ENCODE data around the gene IL22RA1.

IL22RA1 gene

DNA sequence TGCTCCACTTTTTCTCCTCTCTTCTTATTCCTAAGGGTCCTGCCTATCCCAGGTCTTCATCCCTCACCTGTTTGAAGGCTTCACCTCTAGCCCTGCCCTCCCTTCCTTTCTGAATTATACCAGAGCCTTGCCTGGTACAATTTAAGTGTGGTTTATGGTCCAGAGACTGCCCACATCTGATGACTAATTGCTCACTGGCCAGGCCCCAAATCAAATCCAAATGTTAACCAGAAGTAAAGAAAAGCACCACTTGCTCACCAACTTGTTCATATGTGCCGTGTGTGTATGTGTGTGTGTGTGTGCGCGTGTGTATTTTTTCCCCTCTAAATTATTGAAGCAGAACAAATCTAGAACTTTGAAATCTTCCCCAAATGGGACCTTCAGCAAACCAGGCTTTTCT, 57.4 kb downstream of the IL22RA1 start:
- no peaks in the 10 kb centered on the region for H3K4me1 ChIP-seq
- DNase-seq (ENCODE audit: low spot score in 2 of 2): no peak
- no peak overlapping the region for H3K4me3 ChIP-seq
- H3K36me3 ChIP-seq (replicated peaks): no peaks in the 10 kb centered on the region
- in situ Hi-C loops (cut with MboI; ENCODE audit: low sequenced_read_pairs): no loop called here
- no peaks in the 10 kb centered on the region for H3K27me3 ChIP-seq (ENCODE audit: low read depth)
- no peaks in the 10 kb centered on the region for H3K9me3 ChIP-seq

DNA sequence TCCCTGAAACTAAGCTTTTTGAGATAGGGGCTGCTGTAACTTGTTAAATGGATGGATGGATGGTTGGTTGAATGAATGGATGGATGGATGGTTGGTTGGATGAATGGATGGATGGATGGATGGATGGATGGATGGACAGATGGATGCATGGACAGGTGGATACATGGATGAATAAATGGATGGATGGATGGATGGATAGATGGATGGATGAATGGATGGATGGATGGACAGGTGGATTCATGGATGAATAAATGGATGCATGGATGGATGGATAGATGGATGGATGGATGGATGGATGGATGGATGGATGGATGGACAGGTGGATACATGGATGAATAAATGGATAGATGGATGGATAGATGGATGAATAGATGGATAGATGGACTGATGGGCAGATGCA, 57.9 kb downstream of the IL22RA1 start:
- Histone ChIP-seq H3K4me1 (no peaks in the 10 kb centered on the region), H3K27me3 (ENCODE audit: low read depth) (no peaks in the 10 kb centered on the region), H3K36me3 (replicated peaks) (no peaks in the 10 kb centered on the region), H3K4me3 (no peak overlapping the region), H3K9me3 (no peaks in the 10 kb centered on the region)
- in situ Hi-C loops (cut with MboI; ENCODE audit: low sequenced_read_pairs): no loop called here
- DNase-seq (ENCODE audit: low spot score in 2 of 2): no peak

DNA sequence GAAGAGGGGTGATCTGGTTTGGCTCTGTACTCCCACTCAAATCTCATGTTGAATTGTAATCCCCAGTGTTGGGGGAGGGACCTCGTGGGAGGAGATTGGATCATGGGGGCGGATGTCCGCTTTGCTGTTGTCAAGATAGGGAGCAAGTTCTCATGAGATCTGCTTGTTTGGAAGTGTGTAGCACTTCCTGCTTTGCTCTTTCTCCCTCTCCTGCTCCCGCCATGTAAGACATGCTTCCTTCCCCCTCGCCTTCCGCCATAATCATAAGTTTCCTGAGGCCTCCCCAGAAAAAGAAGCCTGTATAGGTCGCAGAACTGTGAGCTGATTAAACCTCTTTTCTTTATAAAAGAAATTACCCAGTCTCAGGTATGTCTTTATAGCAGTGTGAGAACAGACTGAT, 58.9 kb downstream of the IL22RA1 start:
- H3K9me3 ChIP-seq: no peaks in the 10 kb centered on the region
- in situ Hi-C loops (cut with MboI; ENCODE audit: low sequenced_read_pairs): no loop called here

DNA sequence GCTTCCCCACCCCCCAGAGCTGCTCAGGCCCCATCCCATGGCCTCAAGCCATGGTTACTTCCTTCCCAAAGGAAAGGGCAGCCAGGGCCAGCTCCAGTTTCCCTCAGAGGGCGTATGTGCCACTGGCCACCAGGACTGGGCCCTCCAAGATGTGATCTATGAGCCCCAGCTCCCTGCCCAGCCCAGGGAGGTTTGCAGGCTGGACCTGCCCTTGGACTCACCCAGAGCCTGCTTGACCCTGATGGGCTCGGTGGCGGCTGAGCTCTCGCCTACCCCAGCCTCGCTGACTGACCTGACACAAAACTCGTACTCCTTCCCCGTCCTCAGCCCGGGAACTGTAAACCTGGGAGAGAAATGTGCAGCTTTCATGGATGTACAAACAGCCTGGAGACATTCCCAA, 60.6 kb downstream of the IL22RA1 start:
- DNase-seq (ENCODE audit: low spot score in 2 of 2): no peak
- Histone ChIP-seq H3K9me3 (no peaks in the 10 kb centered on the region), H3K4me1 (no peaks in the 10 kb centered on the region), H3K27me3 (ENCODE audit: low read depth) (no peaks in the 10 kb centered on the region), H3K4me3 (no peak overlapping the region), H3K36me3 (replicated peaks) (no peaks in the 10 kb centered on the region)
- in situ Hi-C loops (cut with MboI; ENCODE audit: low sequenced_read_pairs): no loop called here

More for the DNA sequence above, 58.9 kb downstream of the IL22RA1 start:
- Histone ChIP-seq H3K27me3 (ENCODE audit: low read depth) (no peaks in the 10 kb centered on the region), H3K4me1 (no peaks in the 10 kb centered on the region), H3K36me3 (replicated peaks) (no peaks in the 10 kb centered on the region), H3K4me3 (no peak overlapping the region)
- no peak for DNase-seq (ENCODE audit: low spot score in 2 of 2)

DNA sequence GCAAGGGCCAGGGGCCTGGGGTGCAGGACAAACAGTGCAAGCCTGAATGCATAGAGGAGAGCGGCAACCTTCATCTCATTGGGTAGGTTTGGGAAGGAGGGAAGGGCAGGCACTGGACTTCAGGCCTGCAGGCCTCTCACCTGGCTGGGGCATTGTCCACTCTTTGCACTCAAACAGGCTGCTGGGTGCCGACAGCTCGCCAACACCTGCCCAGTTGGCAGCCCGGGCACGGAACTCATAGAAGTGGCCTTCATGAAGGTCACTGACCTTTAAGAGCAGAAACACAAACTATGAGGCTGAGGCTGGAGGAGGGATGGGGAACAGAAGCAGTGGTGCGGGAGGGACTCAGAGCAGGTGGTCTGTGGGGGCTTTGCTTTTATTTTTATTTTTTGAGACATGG, 61.8 kb downstream of the IL22RA1 start:
- H3K4me3 ChIP-seq: no peak overlapping the region
- in situ Hi-C loops (cut with MboI; ENCODE audit: low sequenced_read_pairs): no loop called here
- H3K36me3 ChIP-seq (replicated peaks): no peaks in the 10 kb centered on the region
- H3K4me1 ChIP-seq: no peaks in the 10 kb centered on the region
- no peaks in the 10 kb centered on the region for H3K9me3 ChIP-seq
- no peak for DNase-seq (ENCODE audit: low spot score in 2 of 2)
- H3K27me3 ChIP-seq (ENCODE audit: low read depth): no peaks in the 10 kb centered on the region

DNA sequence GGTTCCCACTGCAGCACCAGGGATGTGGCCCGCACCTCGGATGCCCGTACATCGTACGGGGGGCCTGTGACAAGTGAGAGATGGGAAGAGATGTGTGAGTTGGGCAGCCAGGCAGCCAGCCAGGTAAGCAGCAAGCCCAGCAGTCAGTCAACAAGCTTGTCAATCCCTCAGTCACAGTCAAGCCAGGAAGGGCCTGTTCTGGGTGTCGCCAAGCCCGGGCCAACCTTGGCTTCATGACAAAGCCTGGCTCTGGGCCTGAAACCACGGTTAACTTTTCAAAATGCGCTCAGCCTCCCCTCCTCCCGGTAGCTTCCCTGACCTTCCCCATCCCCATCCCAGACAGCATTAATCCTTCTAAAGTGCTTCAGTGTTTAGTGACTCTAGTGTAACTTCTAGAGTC, 62.8 kb downstream of the IL22RA1 start:
- H3K4me3 ChIP-seq: no peak overlapping the region
- in situ Hi-C loops (cut with MboI; ENCODE audit: low sequenced_read_pairs): no loop called here
- no peaks in the 10 kb centered on the region for H3K9me3 ChIP-seq
- H3K36me3 ChIP-seq (replicated peaks): no peaks in the 10 kb centered on the region
- H3K4me1 ChIP-seq: no peaks in the 10 kb centered on the region
- no peaks in the 10 kb centered on the region for H3K27me3 ChIP-seq (ENCODE audit: low read depth)
- no peak for DNase-seq (ENCODE audit: low spot score in 2 of 2)

DNA sequence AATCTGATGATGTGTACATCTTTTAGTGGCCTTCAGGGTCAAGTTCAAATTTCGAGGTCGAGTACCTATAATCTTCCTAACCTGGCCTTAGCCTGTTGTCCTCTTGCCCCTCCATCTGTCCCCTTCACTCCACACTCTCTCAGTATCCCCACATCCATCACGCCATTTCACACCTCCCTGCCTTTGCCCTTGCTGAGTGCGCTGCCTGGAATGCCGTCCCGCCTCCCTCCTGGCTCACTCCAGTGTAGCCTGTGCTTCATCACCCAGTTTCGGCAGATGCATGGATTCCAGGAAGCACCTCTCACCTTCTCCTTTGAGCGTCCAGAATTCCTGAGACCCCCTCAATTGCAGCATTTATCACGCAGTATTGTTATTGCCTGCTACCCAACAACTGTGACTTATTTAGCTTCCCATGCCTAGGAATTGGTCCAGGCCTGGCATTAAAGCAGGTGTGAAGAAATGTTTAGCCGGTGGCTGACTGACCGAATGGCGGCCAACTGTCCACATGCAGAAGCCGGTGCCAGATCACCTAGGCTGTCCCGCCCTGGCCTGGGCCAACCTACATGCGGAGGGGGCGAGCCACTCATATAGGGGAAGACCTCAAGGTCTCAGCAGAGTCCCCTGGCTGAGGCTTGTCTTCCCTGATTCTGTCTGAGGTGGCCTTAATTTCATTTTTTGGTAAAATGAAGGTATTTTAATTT, 65.5 kb downstream of the IL22RA1 start:
- in situ Hi-C loops (cut with MboI; ENCODE audit: low sequenced_read_pairs): no loop called here
- H3K4me1 ChIP-seq: no peaks in the 10 kb centered on the region
- H3K36me3 ChIP-seq (replicated peaks): no peaks in the 10 kb centered on the region
- DNase-seq (ENCODE audit: low spot score in 2 of 2): no peak
- no peak overlapping the region for H3K4me3 ChIP-seq
- H3K9me3 ChIP-seq: no peaks in the 10 kb centered on the region
- H3K27me3 ChIP-seq (ENCODE audit: low read depth): no peaks in the 10 kb centered on the region

DNA sequence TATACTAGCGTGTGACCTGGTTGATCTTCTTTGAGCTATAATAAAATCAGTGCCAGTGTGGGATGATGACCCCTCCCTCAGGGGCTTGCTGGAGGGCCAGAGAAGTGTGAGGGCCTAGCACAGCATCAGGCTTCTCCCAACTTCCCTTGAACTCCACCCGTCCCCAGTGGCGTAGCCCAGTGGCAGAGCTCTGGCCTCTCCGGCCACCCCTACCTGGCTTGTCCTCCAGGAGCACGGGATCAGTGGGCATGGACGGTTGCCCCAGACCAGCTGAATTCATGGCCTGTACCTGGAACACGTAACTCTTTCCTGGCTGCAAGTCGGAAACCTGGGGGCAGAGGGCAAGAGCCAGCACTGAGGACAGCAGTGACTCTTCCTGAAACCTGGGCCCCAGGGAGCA, 67.0 kb downstream of the IL22RA1 start:
- no peak for DNase-seq (ENCODE audit: low spot score in 2 of 2)
- Histone ChIP-seq H3K4me1 (no peaks in the 10 kb centered on the region), H3K27me3 (ENCODE audit: low read depth) (no peaks in the 10 kb centered on the region), H3K36me3 (replicated peaks) (no peaks in the 10 kb centered on the region), H3K9me3 (no peaks in the 10 kb centered on the region), H3K4me3 (no peak overlapping the region)
- in situ Hi-C loops (cut with MboI; ENCODE audit: low sequenced_read_pairs): no loop called here

DNA sequence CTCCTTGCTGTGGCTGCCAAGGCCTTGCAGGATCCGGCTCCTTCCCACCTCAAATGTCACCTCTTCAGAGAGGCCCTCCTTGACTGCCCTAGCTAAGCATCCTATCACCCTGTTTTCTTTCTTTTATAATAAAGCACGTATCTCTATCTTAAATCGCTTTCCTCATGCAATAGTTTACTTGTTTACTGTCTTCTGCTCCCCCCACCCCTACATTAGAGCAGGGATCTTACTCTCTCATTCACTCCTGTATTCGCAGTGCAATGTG, 67.4 kb downstream of the IL22RA1 start:
- in situ Hi-C loops (cut with MboI; ENCODE audit: low sequenced_read_pairs): no loop called here
- H3K27me3 ChIP-seq (ENCODE audit: low read depth): no peaks in the 10 kb centered on the region
- no peaks in the 10 kb centered on the region for H3K4me1 ChIP-seq

DNA sequence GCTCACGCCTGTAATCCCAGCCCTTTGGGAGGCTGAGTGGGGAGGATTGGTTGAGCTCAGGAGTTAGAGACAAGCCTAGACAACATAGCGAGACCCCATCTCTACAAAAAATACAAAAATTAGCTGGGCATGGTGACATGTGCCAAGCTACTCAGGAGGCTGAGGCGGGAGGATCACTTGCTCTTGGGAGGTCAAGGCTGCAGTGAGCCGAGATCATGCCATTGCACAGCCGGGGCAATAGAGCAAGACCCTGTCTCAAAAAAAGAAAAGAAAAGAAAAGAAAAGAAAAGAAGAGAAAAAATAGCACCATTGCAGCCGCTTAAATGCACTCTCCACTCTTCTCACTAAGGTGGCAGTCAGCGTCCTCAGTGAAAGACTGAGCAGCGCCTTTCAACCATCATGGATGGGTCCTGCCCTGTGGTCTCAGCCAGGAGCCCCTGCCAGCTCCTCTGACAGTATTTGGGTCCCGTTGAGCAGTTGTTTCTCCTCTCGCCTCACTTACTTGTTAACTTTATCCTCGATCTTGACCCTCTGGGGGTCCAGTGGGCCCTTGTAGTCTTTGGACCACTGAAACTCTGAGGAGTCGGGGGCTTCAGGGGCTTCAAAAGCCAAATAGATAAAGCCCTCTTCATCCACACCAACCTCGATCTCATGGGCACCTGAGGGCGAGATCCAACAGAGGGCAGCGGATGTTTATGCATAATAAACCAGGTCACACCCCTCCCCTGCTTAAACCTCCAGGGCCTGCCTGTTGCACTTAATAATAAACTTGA, 67.9 kb downstream of the IL22RA1 start:
- no peaks in the 10 kb centered on the region for H3K9me3 ChIP-seq

More for the DNA sequence above, 67.4 kb downstream of the IL22RA1 start:
- no peaks in the 10 kb centered on the region for H3K9me3 ChIP-seq
- no peaks in the 10 kb centered on the region for H3K36me3 ChIP-seq (replicated peaks)
- no peak overlapping the region for H3K4me3 ChIP-seq
- no peak for DNase-seq (ENCODE audit: low spot score in 2 of 2)

DNA sequence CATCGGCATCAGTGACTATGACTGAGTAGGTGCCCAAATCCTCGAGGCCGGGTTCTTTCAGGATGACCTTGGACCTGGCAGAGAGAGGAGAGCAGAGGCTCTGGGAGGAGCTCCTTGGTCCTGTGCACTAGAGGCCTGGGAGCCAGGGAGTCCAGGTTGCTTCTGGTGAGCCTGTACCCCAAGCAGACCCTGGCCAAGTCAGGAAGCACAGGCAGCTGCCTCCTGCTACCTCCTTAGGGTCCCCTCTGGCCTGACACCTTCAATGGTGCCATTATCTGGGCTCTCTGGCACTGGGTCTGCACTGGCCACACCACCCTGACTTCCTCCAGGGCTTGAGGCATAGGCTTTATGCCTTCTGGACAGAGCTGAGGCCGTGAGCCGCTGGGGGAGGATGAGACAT, 68.7 kb downstream of the IL22RA1 start:
- no peaks in the 10 kb centered on the region for H3K9me3 ChIP-seq
- DNase-seq (ENCODE audit: low spot score in 2 of 2): no peak
- H3K27me3 ChIP-seq (ENCODE audit: low read depth): no peaks in the 10 kb centered on the region
- H3K4me1 ChIP-seq: no peaks in the 10 kb centered on the region
- H3K4me3 ChIP-seq: no peak overlapping the region
- in situ Hi-C loops (cut with MboI; ENCODE audit: low sequenced_read_pairs): no loop called here
- H3K36me3 ChIP-seq (replicated peaks): no peaks in the 10 kb centered on the region

More for the DNA sequence above, 67.9 kb downstream of the IL22RA1 start:
- H3K4me1 ChIP-seq: no peaks in the 10 kb centered on the region
- H3K36me3 ChIP-seq (replicated peaks): no peaks in the 10 kb centered on the region
- in situ Hi-C loops (cut with MboI; ENCODE audit: low sequenced_read_pairs): no loop called here
- no peaks in the 10 kb centered on the region for H3K27me3 ChIP-seq (ENCODE audit: low read depth)
- no peak overlapping the region for H3K4me3 ChIP-seq
- no peak for DNase-seq (ENCODE audit: low spot score in 2 of 2)

DNA sequence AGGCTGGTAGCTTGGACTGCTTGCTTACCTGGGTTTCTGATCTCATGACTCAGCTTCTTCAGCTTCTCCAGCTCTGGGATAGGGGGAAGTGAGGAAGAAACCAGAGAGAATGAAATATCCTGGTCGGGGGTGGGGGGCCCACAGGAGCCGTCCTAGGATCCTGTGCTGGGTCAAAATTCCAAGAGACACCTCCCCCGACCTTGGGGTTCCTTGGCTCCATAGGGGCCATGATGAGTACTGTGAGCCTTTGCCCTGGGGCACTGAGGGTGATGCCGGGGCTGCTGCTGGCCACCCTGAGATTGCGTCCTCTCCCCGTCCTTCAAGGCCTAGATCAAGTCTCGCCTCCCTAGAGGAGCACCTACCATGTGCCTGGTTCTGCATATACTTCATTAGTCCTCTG, 71.0 kb downstream of the IL22RA1 start:
- no peak for DNase-seq (ENCODE audit: low spot score in 2 of 2)
- no peaks in the 10 kb centered on the region for H3K4me1 ChIP-seq
- H3K36me3 ChIP-seq (replicated peaks): no peaks in the 10 kb centered on the region
- H3K27me3 ChIP-seq (ENCODE audit: low read depth): no peaks in the 10 kb centered on the region
- in situ Hi-C loops (cut with MboI; ENCODE audit: low sequenced_read_pairs): no loop called here
- no peak overlapping the region for H3K4me3 ChIP-seq
- no peaks in the 10 kb centered on the region for H3K9me3 ChIP-seq

DNA sequence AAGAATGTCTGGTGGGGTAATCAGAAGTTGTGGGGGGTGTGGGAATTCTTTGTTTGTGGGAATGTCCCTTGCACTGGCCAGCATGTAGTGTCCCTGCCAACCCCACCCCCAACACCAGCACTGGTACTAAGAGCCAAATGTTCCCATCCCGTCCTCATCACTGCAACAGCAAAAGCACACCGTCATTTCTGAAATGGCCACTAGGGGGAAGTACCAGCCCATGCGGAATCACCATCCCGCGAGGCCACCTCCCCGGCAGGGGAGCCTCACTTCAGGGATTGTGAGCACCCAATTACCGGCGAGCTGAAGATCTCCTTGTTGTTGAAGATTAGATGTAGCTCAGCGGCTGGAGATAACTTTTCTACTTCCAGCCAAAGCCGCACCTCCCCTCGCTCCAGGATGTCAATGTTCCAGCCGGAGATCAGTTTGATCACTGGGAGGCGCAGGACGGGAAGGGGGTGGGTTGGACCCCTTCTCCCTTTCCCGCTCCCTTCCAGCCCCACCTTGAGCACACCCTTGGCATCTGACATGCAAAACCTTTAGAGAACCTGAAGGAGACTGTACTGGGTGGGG, 72.0 kb downstream of the IL22RA1 start:
- Histone ChIP-seq H3K36me3 (replicated peaks) (no peaks in the 10 kb centered on the region), H3K4me3 (no peak overlapping the region), H3K4me1 (no peaks in the 10 kb centered on the region), H3K27me3 (ENCODE audit: low read depth) (no peaks in the 10 kb centered on the region), H3K9me3 (no peaks in the 10 kb centered on the region)
- peak; percentile 81 to 92 for DNase-seq (ENCODE audit: low spot score in 2 of 2)
- in situ Hi-C loops (cut with MboI; ENCODE audit: low sequenced_read_pairs): no loop called here

DNA sequence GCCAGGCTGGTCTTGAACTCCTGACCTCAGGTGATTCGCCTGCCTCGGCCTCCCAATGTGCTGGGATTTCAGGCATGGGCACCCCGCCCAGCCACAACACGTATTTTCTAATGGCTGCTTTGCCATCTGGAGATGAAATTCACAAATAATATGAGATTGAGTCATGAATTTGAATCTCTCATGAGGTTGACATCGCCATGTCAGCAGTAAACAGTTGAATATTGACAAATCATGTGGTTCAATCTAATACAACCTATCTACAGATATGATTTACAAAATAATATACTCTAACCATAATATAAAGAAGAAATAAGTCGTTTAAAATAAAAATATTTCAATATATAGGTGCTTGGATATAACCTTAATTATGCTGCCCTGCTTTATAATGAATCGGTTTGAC, 73.1 kb downstream of the IL22RA1 start:
- H3K9me3 ChIP-seq: no peaks in the 10 kb centered on the region
- H3K36me3 ChIP-seq (replicated peaks): no peaks in the 10 kb centered on the region
- no peaks in the 10 kb centered on the region for H3K27me3 ChIP-seq (ENCODE audit: low read depth)
- no peak for DNase-seq (ENCODE audit: low spot score in 2 of 2)
- no peaks in the 10 kb centered on the region for H3K4me1 ChIP-seq
- in situ Hi-C loops (cut with MboI; ENCODE audit: low sequenced_read_pairs): no loop called here
- H3K4me3 ChIP-seq: no peak overlapping the region

Data from HAP-1 (cell line).